Body of pancreas (tissue), 4 donors: ENCODE data around the gene ANO2.

Source experiments
- CTCF ChIP-seq, 7 experiments: fragments of 450-650 bp in 4 of 7; fragments of 200-600 bp in 3 of 7; sonication (generic) in 3 of 7; IDR thresholded peaks; one replicate each; pipeline ENCODE4 v1.5.1; 2016 to 2019; ENCODE audit warnings: antibody characterized with exemption in 7 of 7
- POLR2A ChIP-seq, 3 donors: fragments of 450-650 bp; IDR thresholded peaks; one replicate each; pipeline ENCODE4 v1.6.1; 2016; ENCODE audit warnings: antibody characterized with exemption in 3 of 3, mild to moderate bottlenecking in 2 of 3

DNA sequence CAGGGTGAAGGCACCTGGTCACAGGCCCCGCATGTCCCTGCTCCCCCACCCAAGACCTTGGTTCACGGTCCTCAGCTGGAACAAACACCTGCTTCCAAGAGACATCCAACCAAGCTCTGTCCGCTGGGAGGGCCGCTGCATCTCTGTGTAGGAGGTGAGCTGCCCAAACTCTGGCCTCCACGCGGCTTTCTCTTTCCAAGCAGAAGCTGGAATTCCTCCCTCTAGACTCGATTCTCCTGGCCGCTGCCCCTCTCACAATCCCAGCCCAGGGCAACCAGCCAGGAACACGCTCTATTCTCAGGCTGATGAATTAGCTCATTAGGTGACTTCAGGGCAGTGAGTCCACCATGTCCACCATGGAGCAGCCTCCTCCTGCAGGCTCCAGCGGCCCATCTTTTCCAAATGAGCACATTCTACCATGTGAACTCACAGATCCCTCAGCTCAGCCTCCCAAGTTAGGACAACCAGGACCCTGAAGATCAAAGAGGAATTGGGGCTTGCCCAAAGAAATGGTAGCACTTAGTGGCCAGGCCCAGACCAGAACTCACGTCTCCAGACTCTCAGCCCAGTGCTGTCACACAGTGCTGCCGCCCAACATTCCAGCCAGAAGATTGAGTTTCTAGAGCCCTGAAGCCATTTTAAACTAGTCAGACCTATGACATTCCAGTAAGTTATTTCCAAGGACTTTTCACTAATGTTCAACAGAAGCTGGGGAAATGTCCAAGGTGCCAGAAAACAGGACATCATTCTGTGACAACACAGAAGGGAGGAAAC lies 146.6 kb downstream of the ANO2 start:
- TF ChIP-seq CTCF (IDR thresholded peaks at IDR 0.05) (no peak), POLR2A (IDR thresholded peaks at IDR 0.05) (no peak)
